H1 (cell line): ENCODE measurements around the gene FAF2. TPM values are rescaled to one million over a fixed set of nuclear protein-coding genes. Genes with fewer than 3 reads are reported as not detected.

Source experiments
- EGR1 ChIP-seq: IDR thresholded peaks from 2 replicates; pipeline ENCODE4 v1.6.1; 2011; ENCODE audit warnings: low read depth, low read length, borderline replicate concordance
- TEAD4 ChIP-seq: IDR thresholded peaks from 2 replicates; pipeline ENCODE4 v1.6.1; 2012; ENCODE audit warnings: low read depth, low read length, inconsistent platforms, mixed read lengths
- polyA plus RNA-seq, 7 experiments: library from polyadenylated mRNA; depleted of rRNA in 3 of 7; stranded (reverse) in 5 of 7; unstranded in 2 of 7; fragments of >200 nt in 5 of 7; fragments of 200-250 nt in 2 of 7; gene quantifications; 1 replicate in 5 of 7; 2 replicates in 1 of 7; 4 replicates in 1 of 7; pipeline versions ENCODE4 v1.2.1 to v1.2.3, GENCODE V29; 2011 to 2013; ENCODE audit warnings: missing spikeins in 2 of 7, mixed read lengths in 2 of 7
- total RNA-seq: library from RNA; stranded (reverse); fragmentation: NEBNext Ultra II Directional; extraction: Animal tissue kit (Norgen Biotek cat#: 25700); gene quantifications from 2 replicates; pipeline ENCODE4 v1.2.1, GENCODE V29; 2021

Gene FAF2
- total and polyA plus RNA-seq, 2 of the 8 experiments (the other 6 are each of a cell fraction or from before 2014, with no cell fraction given), result 20.8 to 35.8 TPM

DNA sequence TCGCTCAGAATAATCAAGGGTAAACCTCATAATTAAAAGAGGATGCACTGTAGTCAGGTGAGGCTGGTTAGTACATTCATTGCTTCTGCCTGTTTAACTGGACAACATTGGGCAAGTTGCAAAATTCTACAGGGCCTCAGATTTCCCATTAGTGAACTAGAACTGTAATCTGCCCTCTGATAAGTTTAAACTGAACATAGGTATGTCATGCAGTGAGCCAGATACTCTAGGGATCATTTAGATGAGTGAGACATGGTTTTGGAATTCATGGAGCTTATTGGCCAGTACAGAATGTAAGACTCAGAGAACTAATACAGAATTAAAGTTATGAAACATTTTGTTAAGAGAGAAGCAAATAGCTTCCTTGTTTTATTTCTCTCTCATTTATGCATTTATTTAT, 53.1 kb downstream of the FAF2 start (continued):
- TF ChIP-seq TEAD4 (no peak), EGR1 (no peak)
